GM18520 (cell line): ENCODE measurements around the gene KXD1.
A peak's percentile ranks its signal among the peaks of the same experiment; 100 is the strongest.
"Not testable (repeated sequence)": the region's sequence is repeated elsewhere in the genome, so short reads cannot be mapped to it uniquely, and the experiment has no call there.

Experiments
- ATAC-seq: cut with Tn5 transposase; IDR thresholded peaks from one replicate; pipeline ENCODE4 v1.9.1; 2021; ENCODE audit not compliant: unreplicated experiment

KXD1 gene

GRCh38 chr19:18533058-18533457, 24.6 kb upstream of the KXD1 start:
- ATAC-seq = no peak

GRCh38 chr19:18536475-18536874, 21.2 kb upstream of the KXD1 start:
- ATAC-seq = no peak

GRCh38 chr19:18537431-18537830, 20.2 kb upstream of the KXD1 start:
- no peak for ATAC-seq

GRCh38 chr19:18538115-18538514, 19.6 kb upstream of the KXD1 start:
- no peak for ATAC-seq

- ATAC-seq = no peak
Observed at GRCh38 chr19:18539372-18539771, 18.3 kb upstream of the KXD1 start.

GRCh38 chr19:18540200-18540599, 17.5 kb upstream of the KXD1 start:
- ATAC-seq = not testable (repeated sequence)

- ATAC-seq = no peak
Observed at GRCh38 chr19:18541258-18541991, 16.2 kb upstream of the KXD1 start.

- no peak for ATAC-seq
Observed at GRCh38 chr19:18541992-18542940, 15.4 kb upstream of the KXD1 start.

- ATAC-seq = peak; percentile 92
Observed at GRCh38 chr19:18542941-18543813, 14.5 kb upstream of the KXD1 start, which contains the start of gene FKBP8. Gene FKBP8 (minus strand): TSS chr19:18543573. CDS start chr19:18541970, 1,603 bp downstream.

- ATAC-seq = peak; percentile 43
Observed at GRCh38 chr19:18543814-18544475, 13.7 kb upstream of the KXD1 start.

- no peak for ATAC-seq
Observed at GRCh38 chr19:18551631-18552030, 6.0 kb upstream of the KXD1 start.

GRCh38 chr19:18558202-18558555, 509 bp downstream of the KXD1 start:
- ATAC-seq = no peak

GRCh38 chr19:18558604-18559003, 934 bp downstream of the KXD1 start:
- ATAC-seq = no peak

- ATAC-seq = no peak
Observed at GRCh38 chr19:18559685-18560084, 2.0 kb downstream of the KXD1 start.

- no peak for ATAC-seq
Observed at GRCh38 chr19:18562086-18562485, 4.4 kb downstream of the KXD1 start.

- ATAC-seq = no peak
Observed at GRCh38 chr19:18566953-18567352, 9.3 kb downstream of the KXD1 start.

GRCh38 chr19:18568367-18568766, 10.7 kb downstream of the KXD1 start:
- ATAC-seq = no peak

GRCh38 chr19:18571564-18572344, 14.1 kb downstream of the KXD1 start, which contains the start of gene UBA52:
Gene UBA52 (plus strand): TSS chr19:18571857. CDS start chr19:18573301, 1,444 bp downstream.
- peak; percentile 92 for ATAC-seq

- ATAC-seq = no peak
Observed at GRCh38 chr19:18574691-18575291, 17.1 kb downstream of the KXD1 start.
